ENCODE measurements around the gene HIGD1A. TPM values are rescaled to one million over a fixed set of nuclear protein-coding genes. Genes with fewer than 3 reads are reported as not detected.
A peak's percentile ranks its signal among the peaks of the same experiment; 100 is the strongest.

HIGD1A gene
- total and polyA plus RNA-seq, 7 donors = 81.0 to 169 (median 118) TPM

DNA sequence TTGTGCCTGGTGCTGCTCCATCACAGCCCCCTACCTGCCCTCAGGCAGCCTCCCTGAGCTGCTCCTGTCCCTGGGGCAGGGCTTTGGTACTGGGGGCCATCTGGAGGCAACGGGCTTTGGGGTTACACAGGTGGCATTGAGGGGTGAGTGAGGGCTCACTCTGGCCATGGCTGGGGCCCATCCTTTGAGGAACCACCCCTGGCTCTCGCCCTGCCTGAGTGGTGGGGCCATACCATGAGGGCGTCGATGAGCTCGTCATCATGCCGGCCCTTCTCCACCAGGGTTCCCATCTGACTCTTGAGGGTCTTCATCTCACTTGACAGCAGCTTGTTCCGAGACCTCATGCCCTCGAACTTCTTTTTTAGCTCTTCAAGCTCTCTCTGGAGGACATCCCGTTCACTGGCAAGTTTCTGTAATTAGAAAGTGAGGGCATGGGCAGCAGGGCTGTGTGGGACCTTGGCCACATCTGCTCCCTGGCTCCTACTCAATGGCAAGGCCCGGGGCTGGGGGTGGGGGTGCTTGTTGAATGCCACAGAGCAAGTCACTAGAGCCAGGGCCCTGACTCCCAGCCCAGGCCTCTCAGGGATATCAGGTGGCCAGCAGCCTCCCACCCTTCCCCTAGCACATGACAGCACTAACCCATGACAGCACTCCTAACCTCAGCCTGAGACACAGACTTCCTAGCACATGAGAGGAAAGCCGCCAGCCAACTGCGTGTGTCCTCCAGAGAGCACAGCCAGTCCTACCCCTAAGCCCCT is 64.7 kb downstream of the HIGD1A start:
- no peak for TF ChIP-seq CTCF (IDR thresholded peaks at IDR 0.05)
- Histone ChIP-seq H3K4me1 (peaks cover 34% of the 10 kb centered on the region), H3K4me3 (no peak overlapping the region), H3K27me3 (ENCODE audit: insufficient read depth in 3 of 3, low read length in 2 of 3) (no peaks in the 10 kb centered on the region), H3K9me3 (no peaks in the 10 kb centered on the region), H3K27ac (peak overlapping the region; percentile 95), H3K36me3 (ENCODE audit: insufficient read depth in 1 of 2, low read depth in 1 of 2) (no peaks in the 10 kb centered on the region)
- ATAC-seq = peak; percentile 92 to 96 (median 96)
- intact Hi-C loops (cut with DNase I) = loop anchor here (1.0 to 10.0 kb wide), 3 partner anchors 37 to 85 kb away; partner anchors contain the start of genes HHATL (in 2 of the 2) and ZBTB47 (in 1 of the 2)
- 36 to 47% (median 40%) methylated on average over 12 of the region's 12 CpGs for WGBS, 3 donors
- DNase-seq = peak; percentile 89 to 98

GRCh38 chr3:42736531-42736930 is 67.8 kb downstream of the HIGD1A start:
- Histone ChIP-seq H3K36me3 (ENCODE audit: insufficient read depth in 1 of 2, low read depth in 1 of 2) (no peaks in the 10 kb centered on the region), H3K27ac (no peak overlapping the region), H3K9me3 (no peaks in the 10 kb centered on the region), H3K27me3 (ENCODE audit: insufficient read depth in 3 of 3, low read length in 2 of 3) (no peaks in the 10 kb centered on the region), H3K4me3 (no peak overlapping the region), H3K4me1 (peaks cover 28% of the 10 kb centered on the region)
- no peak for TF ChIP-seq CTCF (IDR thresholded peaks at IDR 0.05)
- WGBS, 3 donors = 67 to 88% (median 67%) methylated on average over 6 of the region's 6 CpGs
- intact Hi-C loops (cut with DNase I) = no loop called here
- DNase-seq (no peak), ATAC-seq (no peak)

DNA sequence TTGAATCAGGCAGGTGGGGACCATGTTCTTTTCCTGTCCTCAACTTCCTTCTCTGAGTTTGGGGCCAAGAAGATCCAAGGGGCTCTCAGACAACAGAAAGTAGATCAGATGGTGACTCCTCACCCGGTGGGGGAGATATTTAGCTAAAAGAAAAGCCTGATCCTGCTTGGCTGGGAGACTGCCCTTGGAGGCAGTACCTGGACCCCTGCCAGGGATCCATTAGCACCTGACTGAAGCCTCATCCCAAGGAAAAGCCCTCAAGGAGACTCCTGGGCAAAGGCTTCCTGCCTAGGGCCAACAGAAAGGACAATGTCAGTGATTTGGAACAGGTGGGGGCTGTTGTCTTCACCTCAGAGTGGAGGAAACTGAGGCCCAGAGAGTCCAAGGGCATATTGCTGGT is 68.2 kb downstream of the HIGD1A start:
- Histone ChIP-seq H3K27ac (no peak overlapping the region), H3K4me1 (peaks cover 25% of the 10 kb centered on the region), H3K4me3 (no peak overlapping the region), H3K9me3 (no peaks in the 10 kb centered on the region), H3K36me3 (ENCODE audit: insufficient read depth in 1 of 2, low read depth in 1 of 2) (no peaks in the 10 kb centered on the region), H3K27me3 (ENCODE audit: insufficient read depth in 3 of 3, low read length in 2 of 3) (no peaks in the 10 kb centered on the region)
- ATAC-seq = no peak
- intact Hi-C loops (cut with DNase I) = no loop called here
- 9 to 48% (median 10%) methylated on average over 1 of the region's 1 CpG for WGBS, 3 donors
- TF ChIP-seq CTCF (IDR thresholded peaks at IDR 0.05) = no peak
- no peak for DNase-seq

DNA sequence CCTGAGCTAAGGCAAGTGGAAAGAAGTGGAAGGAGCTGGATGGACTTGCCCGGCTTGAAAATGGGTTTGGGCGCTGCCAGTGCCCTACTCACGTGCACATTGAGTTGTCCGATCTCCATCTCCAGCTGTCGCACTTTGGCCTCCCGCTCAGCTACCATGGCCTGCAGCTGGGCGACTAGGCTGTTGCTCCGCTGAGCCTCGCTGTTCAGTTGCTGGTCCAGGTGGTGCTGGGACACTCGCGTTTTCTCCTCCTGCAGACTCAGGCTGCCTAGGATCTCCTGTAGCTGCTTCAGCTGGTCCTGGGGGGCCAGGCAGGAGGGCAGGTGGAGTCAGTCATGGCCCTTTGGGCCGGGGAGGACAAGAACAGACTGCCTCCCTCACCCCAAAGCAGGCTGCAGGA is 68.7 kb downstream of the HIGD1A start:
- Histone ChIP-seq H3K4me3 (no peak overlapping the region), H3K9me3 (no peaks in the 10 kb centered on the region), H3K36me3 (ENCODE audit: insufficient read depth in 1 of 2, low read depth in 1 of 2) (no peaks in the 10 kb centered on the region), H3K27ac (no peak overlapping the region), H3K27me3 (ENCODE audit: insufficient read depth in 3 of 3, low read length in 2 of 3) (no peaks in the 10 kb centered on the region), H3K4me1 (peaks cover 21% of the 10 kb centered on the region)
- ATAC-seq (no peak), DNase-seq (no peak)
- intact Hi-C loops (cut with DNase I) = no loop called here
- no peak for TF ChIP-seq CTCF (IDR thresholded peaks at IDR 0.05)
- WGBS, 3 donors = 94 to 95% (median 95%) methylated on average over 10 to 12 of the region's 12 CpGs

DNA sequence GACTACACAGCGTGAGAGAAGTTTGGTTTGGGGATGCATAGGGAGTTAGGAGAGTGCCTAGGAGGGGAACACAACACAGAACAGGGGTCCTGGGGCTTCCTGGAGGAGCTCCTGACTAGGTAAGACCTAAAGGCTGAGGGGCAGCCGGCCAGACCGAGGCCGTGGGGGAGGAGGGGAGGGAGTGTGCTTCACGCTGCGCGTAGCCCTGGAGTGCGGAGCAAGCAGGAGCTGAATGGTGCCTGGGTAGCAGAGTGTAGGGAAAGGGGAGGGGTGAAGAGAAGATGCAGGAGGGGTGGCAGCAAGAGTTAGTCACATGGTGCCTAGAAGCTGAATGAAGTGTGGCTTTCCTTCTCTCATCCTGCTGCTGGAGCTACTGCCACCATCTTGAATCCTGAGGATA is 69.3 kb downstream of the HIGD1A start:
- ATAC-seq (no peak), DNase-seq (no peak)
- Histone ChIP-seq H3K36me3 (ENCODE audit: insufficient read depth in 1 of 2, low read depth in 1 of 2) (no peaks in the 10 kb centered on the region), H3K27ac (no peak overlapping the region), H3K4me3 (no peak overlapping the region), H3K4me1 (peaks cover 21% of the 10 kb centered on the region), H3K9me3 (no peaks in the 10 kb centered on the region), H3K27me3 (ENCODE audit: insufficient read depth in 3 of 3, low read length in 2 of 3) (no peaks in the 10 kb centered on the region)
- TF ChIP-seq CTCF (IDR thresholded peaks at IDR 0.05) = no peak
- intact Hi-C loops (cut with DNase I) = no loop called here
- 73 to 87% (median 82%) methylated on average over 8 of the region's 8 CpGs for WGBS, 3 donors

Measured in psoas muscle (tissue), 8 donors.